ENCODE data around the gene PFN4. TPM values are rescaled to one million over a fixed set of nuclear protein-coding genes. Genes with fewer than 3 reads are reported as not detected.

PFN4 gene
- total RNA-seq, 1 experiment from 2014 or later = not detected

DNA sequence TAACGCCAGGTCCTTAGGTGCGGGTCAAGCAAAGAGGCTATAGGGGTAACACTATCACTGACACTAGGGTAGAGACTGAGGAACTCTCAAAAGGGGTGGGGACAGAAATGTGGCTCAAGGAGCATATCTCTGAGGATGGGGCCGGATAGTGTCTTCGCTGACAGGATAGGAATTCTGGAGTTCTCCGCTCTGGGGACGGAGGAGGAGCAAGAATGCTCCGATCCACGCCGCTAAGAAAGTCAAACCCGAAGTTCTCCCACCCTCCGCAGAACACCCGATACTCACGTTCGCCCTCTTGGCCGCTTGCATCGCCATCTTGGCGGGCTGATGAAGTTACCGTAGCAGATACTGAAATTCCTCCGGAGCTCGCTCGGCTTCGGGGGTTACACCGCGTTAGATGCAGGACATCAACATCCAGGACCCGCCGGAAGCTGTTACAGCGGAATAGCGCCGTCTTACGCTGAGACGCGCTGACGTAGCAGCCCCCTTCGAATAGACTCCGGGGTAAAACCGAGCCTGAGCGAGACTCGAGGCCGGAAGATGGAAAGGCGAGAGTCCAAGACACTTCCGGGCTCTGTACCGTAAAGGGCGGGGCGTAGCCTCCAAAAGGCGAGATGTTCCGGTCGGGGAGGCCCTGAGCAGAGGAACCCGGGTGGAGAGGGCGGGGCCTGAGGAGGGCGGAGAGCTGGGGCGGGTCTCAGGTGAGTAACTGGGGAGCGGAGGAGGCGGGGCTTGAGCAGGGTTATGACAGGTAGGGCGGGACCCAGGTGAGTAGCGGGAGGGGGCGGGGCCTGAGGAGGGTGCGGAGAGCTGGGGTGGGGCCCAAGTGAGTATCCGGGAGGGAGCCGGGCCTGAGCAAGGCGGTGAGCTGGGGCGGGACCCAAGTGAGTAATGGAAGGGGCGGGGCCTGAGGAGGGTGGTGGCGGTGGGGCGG, 47.0 kb downstream of the PFN4 start, which contains the start of gene SF3B6:
Gene SF3B6, minus strand, starts transcription at position 412 of the 934 bp plus-strand sequence. Its CDS starts 97 bp downstream, at position 315.
- RAD21 ChIA-PET (ENCODE audit: low non-redundant PET in 1 of 2, low total read pairs in 2 of 2, uncharacterized antibody in 2 of 2, unreplicated experiment in 2 of 2) = interaction anchor here (0.6 to 1.6 kb wide), 5 partner anchors 24 to 252 kb away, joined by 3 to 6 read pairs (median 4); partner anchors contain the start of genes ATAD2B (in 1 of the 2) and WDCP (in 1 of the 2)
- POLR2A ChIA-PET = interaction anchor here (0.7 to 2.9 kb wide), 10 partner anchors 8 to 149 kb away, joined by 3 to 32 read pairs (median 6); partner anchors contain the start of genes ATAD2B, FKBP1B, TP53I3 and WDCP

More for the DNA sequence above, 47.0 kb downstream of the PFN4 start, which contains the start of gene SF3B6:
- ATAC-seq (peak; percentile 86), DNase-seq (ENCODE audit: low read depth, low spot score) (peak; percentile 99)
- Histone ChIP-seq H3K4me1 (ENCODE audit: control insufficient read depth in 1 of 2, insufficient read depth in 2 of 2, low read length in 2 of 2) (peaks cover 4 to 15% of the 10 kb centered on the region in 2 experiments; a peak in 3 of 4 replicates), H3K36me3 (ENCODE audit: control insufficient read depth in 1 of 2, insufficient read depth in 2 of 2, low read length in 2 of 2) (peaks cover 18 to 20% of the 10 kb centered on the region in 2 experiments; a peak in 3 of 4 replicates), H3K4me2 (ENCODE audit: low read length) (peak within 1 kb of the TSS; percentile 83), H3K4me3 (replicated peaks in 1 of 2; ENCODE audit: low read depth in 1 of 2, low read length in 2 of 2) (peak within 1 kb of the TSS; percentile 73 to 77), H3K27me3 (ENCODE audit: insufficient read depth, low read length) (no peaks in the 10 kb centered on the region), H3K79me2 (ENCODE audit: insufficient read depth, low read length) (peaks cover 49% of the 10 kb centered on the region), H3K9me2 (ENCODE audit: insufficient read depth) (no peaks in the 10 kb centered on the region), H3K9me3 (ENCODE audit: control insufficient read depth in 1 of 2, insufficient read depth in 1 of 2, low read depth in 1 of 2, low read length in 2 of 2) (no peaks in the 10 kb centered on the region), H3K27ac (ENCODE audit: low read depth, low read length) (peak within 1 kb of the TSS; percentile 81), H3K9ac (ENCODE audit: low read length) (peak within 1 kb of the TSS; percentile 77), H4K20me1 (ENCODE audit: insufficient read depth) (no peaks in the 10 kb centered on the region), H2AFZ (ENCODE audit: low read depth, low read length, poor library complexity, severe bottlenecking) (no peak within 1 kb of the TSS)
- BruUV-seq (replicated peaks) = TSS peak; percentile 69
- intact Hi-C loops (cut with micrococcal nuclease) = loop anchor here (1.0 to 5.0 kb wide), 3 partner anchors 8 to 134 kb away; partner anchors contain the start of genes TP53I3 and UBXN2A
- CTCF ChIA-PET = interaction anchor here (1.0 to 1.7 kb wide), 4 partner anchors 8 to 252 kb away, joined by 3 to 10 read pairs (median 8); partner anchors contain the start of genes ATAD2B and TP53I3
- TF ChIP-seq FOSL1 (IDR thresholded peaks at IDR 0.05; ENCODE audit: low read depth) (no peak), RAD21 (IDR thresholded peaks at IDR 0.05; ENCODE audit: low read depth) (no peak), CBX3 (IDR thresholded peaks at IDR 0.05; ENCODE audit: low read depth) (no peak), TCF7L2 (IDR thresholded peaks at IDR 0.05; ENCODE audit: borderline replicate concordance, extremely low read depth, insufficient read depth, insufficient read length) (peak; percentile 62), ZFX (IDR thresholded peaks at IDR 0.05) (no peak), POLR2A (IDR thresholded peaks at IDR 0.05; ENCODE audit: borderline replicate concordance, extremely low read depth, insufficient read depth, insufficient read length) (peak; percentile 63), POLR2AphosphoS5 (IDR thresholded peaks at IDR 0.05; ENCODE audit: low read depth, low read length) (peak; percentile 96), EZH2phosphoT487 (IDR thresholded peaks at IDR 0.05; ENCODE audit: borderline replicate concordance) (no peak), ZNF274 (IDR thresholded peaks at IDR 0.05; ENCODE audit: low read depth, low read length) (no peak), SRF (IDR thresholded peaks at IDR 0.05; ENCODE audit: low read depth) (no peak), YY1 (IDR thresholded peaks at IDR 0.05; ENCODE audit: extremely low read depth, insufficient replicate concordance, low read depth, low read length) (peak; percentile 85), SIN3A (IDR thresholded peaks at IDR 0.05; ENCODE audit: low read depth) (no peak), ELF1 (IDR thresholded peaks at IDR 0.05; ENCODE audit: borderline replicate concordance, low read depth) (no peak), EZH2 (IDR thresholded peaks at IDR 0.05) (no peak), SP1 (IDR thresholded peaks at IDR 0.05; ENCODE audit: low read depth) (no peak), JUND (IDR thresholded peaks at IDR 0.05) (no peak)
- TF ChIP-seq, protein P1, sequence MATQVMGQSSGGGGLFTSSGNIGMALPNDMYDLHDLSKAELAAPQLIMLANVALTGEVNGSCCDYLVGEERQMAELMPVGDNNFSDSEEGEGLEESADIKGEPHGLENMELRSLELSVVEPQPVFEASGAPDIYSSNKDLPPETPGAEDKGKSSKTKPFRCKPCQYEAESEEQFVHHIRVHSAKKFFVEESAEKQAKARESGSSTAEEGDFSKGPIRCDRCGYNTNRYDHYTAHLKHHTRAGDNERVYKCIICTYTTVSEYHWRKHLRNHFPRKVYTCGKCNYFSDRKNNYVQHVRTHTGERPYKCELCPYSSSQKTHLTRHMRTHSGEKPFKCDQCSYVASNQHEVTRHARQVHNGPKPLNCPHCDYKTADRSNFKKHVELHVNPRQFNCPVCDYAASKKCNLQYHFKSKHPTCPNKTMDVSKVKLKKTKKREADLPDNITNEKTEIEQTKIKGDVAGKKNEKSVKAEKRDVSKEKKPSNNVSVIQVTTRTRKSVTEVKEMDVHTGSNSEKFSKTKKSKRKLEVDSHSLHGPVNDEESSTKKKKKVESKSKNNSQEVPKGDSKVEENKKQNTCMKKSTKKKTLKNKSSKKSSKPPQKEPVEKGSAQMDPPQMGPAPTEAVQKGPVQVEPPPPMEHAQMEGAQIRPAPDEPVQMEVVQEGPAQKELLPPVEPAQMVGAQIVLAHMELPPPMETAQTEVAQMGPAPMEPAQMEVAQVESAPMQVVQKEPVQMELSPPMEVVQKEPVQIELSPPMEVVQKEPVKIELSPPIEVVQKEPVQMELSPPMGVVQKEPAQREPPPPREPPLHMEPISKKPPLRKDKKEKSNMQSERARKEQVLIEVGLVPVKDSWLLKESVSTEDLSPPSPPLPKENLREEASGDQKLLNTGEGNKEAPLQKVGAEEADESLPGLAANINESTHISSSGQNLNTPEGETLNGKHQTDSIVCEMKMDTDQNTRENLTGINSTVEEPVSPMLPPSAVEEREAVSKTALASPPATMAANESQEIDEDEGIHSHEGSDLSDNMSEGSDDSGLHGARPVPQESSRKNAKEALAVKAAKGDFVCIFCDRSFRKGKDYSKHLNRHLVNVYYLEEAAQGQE (IDR thresholded peaks at IDR 0.05; ENCODE audit: low read depth) = no peak
- TF ChIP-seq, protein P2, sequence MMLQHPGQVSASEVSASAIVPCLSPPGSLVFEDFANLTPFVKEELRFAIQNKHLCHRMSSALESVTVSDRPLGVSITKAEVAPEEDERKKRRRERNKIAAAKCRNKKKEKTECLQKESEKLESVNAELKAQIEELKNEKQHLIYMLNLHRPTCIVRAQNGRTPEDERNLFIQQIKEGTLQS (IDR thresholded peaks at IDR 0.05) = no peak
- TF ChIP-seq, protein P3, sequence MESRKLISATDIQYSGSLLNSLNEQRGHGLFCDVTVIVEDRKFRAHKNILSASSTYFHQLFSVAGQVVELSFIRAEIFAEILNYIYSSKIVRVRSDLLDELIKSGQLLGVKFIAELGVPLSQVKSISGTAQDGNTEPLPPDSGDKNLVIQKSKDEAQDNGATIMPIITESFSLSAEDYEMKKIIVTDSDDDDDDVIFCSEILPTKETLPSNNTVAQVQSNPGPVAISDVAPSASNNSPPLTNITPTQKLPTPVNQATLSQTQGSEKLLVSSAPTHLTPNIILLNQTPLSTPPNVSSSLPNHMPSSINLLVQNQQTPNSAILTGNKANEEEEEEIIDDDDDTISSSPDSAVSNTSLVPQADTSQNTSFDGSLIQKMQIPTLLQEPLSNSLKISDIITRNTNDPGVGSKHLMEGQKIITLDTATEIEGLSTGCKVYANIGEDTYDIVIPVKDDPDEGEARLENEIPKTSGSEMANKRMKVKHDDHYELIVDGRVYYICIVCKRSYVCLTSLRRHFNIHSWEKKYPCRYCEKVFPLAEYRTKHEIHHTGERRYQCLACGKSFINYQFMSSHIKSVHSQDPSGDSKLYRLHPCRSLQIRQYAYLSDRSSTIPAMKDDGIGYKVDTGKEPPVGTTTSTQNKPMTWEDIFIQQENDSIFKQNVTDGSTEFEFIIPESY (IDR thresholded peaks at IDR 0.05; ENCODE audit: extremely low read depth, insufficient replicate concordance, low read length) = peak; percentile 76

All from HCT116 (cell line).